PC-3 (cell line): ENCODE results near the gene TPST2.

Experiments
- CTCF ChIP-seq: fragments of 300-600 bp; sonication (generic); conservative IDR thresholded peaks from 2 replicates; pipeline ENCODE4 v1.5.1; 2017; ENCODE audit warnings: antibody characterized with exemption, low read depth, mild to moderate bottlenecking, low read length
- EZH2 ChIP-seq: fragments of 300-600 bp; sonication (generic); IDR thresholded peaks from one replicate; pipeline ENCODE4 v1.6.1; 2017; ENCODE audit warnings: antibody characterized with exemption, mild to moderate bottlenecking, low read length; ENCODE audit not compliant: unreplicated experiment
- EZH2phosphoT487 ChIP-seq: fragments of 300-600 bp; sonication (generic); IDR thresholded peaks from 2 replicates; pipeline ENCODE4 v1.6.1; 2018; ENCODE audit warnings: mild to moderate bottlenecking, antibody characterized with exemption, low read length, borderline replicate concordance

- TF ChIP-seq CTCF (no peak), EZH2phosphoT487 (no peak), EZH2 (no peak)
Measured at GRCh38 chr22:26529345-26529744, 60.6 kb downstream of the TPST2 start.
